Astrocyte (in vitro differentiated cells and primary cell): Measurements from ENCODE around the gene DCC. TPM values are rescaled to one million over a fixed set of nuclear protein-coding genes. Genes with fewer than 3 reads are reported as not detected.

ENCODE experiments used
- DNase-seq: peaks from one replicate; pipeline ENCODE4 v3.0.0-alpha.2; 2010; ENCODE audit warnings: low read depth
- FAIRE-seq: peaks from 2 replicates; lab custom pipeline; 2011; peaks lifted over from hg19 to GRCh38; lab: Jason Lieb, UNC
- H2AFZ ChIP-seq: 2 replicates; pipeline ENCODE4 v1.6.0; 2012; ENCODE audit warnings: low read depth, low read length, inconsistent platforms
- H3K27ac ChIP-seq: 2 replicates; pipeline ENCODE4 v1.5.1; 2011; ENCODE audit warnings: low read depth, low read length, inconsistent platforms
- H3K27me3 ChIP-seq: 2 replicates; pipeline ENCODE4 v1.6.0; 2011; ENCODE audit warnings: low read length, inconsistent platforms; ENCODE audit not compliant: insufficient read depth
- H3K36me3 ChIP-seq: 2 replicates; pipeline ENCODE4 v1.5.1; 2011; ENCODE audit warnings: low read length, inconsistent platforms; ENCODE audit not compliant: insufficient read depth
- H3K4me1 ChIP-seq: 2 replicates; pipeline ENCODE4 v1.5.1; 2011; ENCODE audit warnings: low read length, inconsistent platforms; ENCODE audit not compliant: insufficient read depth
- H3K4me2 ChIP-seq: 2 replicates; pipeline ENCODE4 v1.6.0; 2012; ENCODE audit warnings: low read length, inconsistent platforms
- H3K4me3 ChIP-seq: 2 replicates; pipeline ENCODE4 v1.5.1; 2011; ENCODE audit warnings: low read depth, mild to moderate bottlenecking, low read length, inconsistent platforms; ENCODE audit not compliant: insufficient read depth
- H3K79me2 ChIP-seq: 2 replicates; pipeline ENCODE4 v1.6.0; 2012; ENCODE audit warnings: mild to moderate bottlenecking, low read length, inconsistent platforms; ENCODE audit not compliant: insufficient read depth
- H3K9ac ChIP-seq: 2 replicates; pipeline ENCODE4 v1.6.0; 2012; ENCODE audit warnings: mild to moderate bottlenecking, low read length, inconsistent platforms
- H3K9me3 ChIP-seq: 2 replicates; pipeline ENCODE4 v1.5.1; 2012; ENCODE audit warnings: low read depth, mild to moderate bottlenecking, low read length, inconsistent platforms; ENCODE audit not compliant: insufficient read depth
- H4K20me1 ChIP-seq: 2 replicates; pipeline ENCODE4 v1.6.0; 2012; ENCODE audit warnings: low read length, inconsistent platforms; ENCODE audit not compliant: insufficient read depth
- H3K27ac Mint-ChIP-seq: one replicate; pipeline ENCODE4 v1.8.0; 2021; ENCODE audit warnings: mild to moderate bottlenecking, mixed read lengths; ENCODE audit not compliant: unreplicated experiment
- H3K27me3 Mint-ChIP-seq: one replicate; pipeline ENCODE4 v1.8.0; 2021; ENCODE audit warnings: low read depth, mixed read lengths; ENCODE audit not compliant: unreplicated experiment
- H3K36me3 Mint-ChIP-seq: one replicate; pipeline ENCODE4 v1.8.0; 2021; ENCODE audit warnings: low read depth, mixed read lengths; ENCODE audit not compliant: unreplicated experiment
- H3K4me1 Mint-ChIP-seq: one replicate; pipeline ENCODE4 v1.8.0; 2021; ENCODE audit warnings: low read depth, mixed read lengths; ENCODE audit not compliant: unreplicated experiment
- H3K4me3 Mint-ChIP-seq: one replicate; pipeline ENCODE4 v1.8.0; 2021; ENCODE audit warnings: mild to moderate bottlenecking, moderate library complexity, mixed read lengths; ENCODE audit not compliant: unreplicated experiment
- H3K9me3 Mint-ChIP-seq: one replicate; pipeline ENCODE4 v1.8.0; 2021; ENCODE audit warnings: mild to moderate bottlenecking, mixed read lengths; ENCODE audit not compliant: unreplicated experiment
- EZH2 ChIP-seq: IDR thresholded peaks from 2 replicates; pipeline ENCODE4 v1.6.1; 2012; ENCODE audit warnings: mild to moderate bottlenecking, low read length, inconsistent platforms; ENCODE audit not compliant: insufficient read depth
- total RNA-seq: library from RNA; stranded (reverse); gene quantifications from 2 replicates; pipeline ENCODE4 v1.2.1, GENCODE V29; 2021
- TF ChIP-seq, protein P1 (sequence below): IDR thresholded peaks from 2 replicates; pipeline ENCODE4 v1.5.1; 2011; ENCODE audit warnings: low read depth, mild to moderate bottlenecking, inconsistent platforms, low read length, moderate library complexity; ENCODE audit not compliant: insufficient read depth

DCC gene
- total RNA-seq, 1 donor from 2014 or later, result 2.6 TPM

- Histone ChIP-seq H3K9me3 (no peaks in the 10 kb centered on the region), H3K27ac (no peak overlapping the region), H3K79me2 (no peaks in the 10 kb centered on the region), H3K4me2 (no peak overlapping the region), H3K9ac (no peak overlapping the region), H4K20me1 (no peaks in the 10 kb centered on the region), H2AFZ (no peak overlapping the region), H3K36me3 (no peaks in the 10 kb centered on the region), H3K4me1 (no peaks in the 10 kb centered on the region), H3K27me3 (no peaks in the 10 kb centered on the region), H3K4me3 (no peak overlapping the region)
- no peak overlapping the region for H3K4me3 Mint-ChIP-seq
- DNase-seq (no peak), FAIRE-seq (no peak)
- H3K4me1 Mint-ChIP-seq, result peaks cover 1% of the 10 kb centered on the region
- TF ChIP-seq, protein P1, sequence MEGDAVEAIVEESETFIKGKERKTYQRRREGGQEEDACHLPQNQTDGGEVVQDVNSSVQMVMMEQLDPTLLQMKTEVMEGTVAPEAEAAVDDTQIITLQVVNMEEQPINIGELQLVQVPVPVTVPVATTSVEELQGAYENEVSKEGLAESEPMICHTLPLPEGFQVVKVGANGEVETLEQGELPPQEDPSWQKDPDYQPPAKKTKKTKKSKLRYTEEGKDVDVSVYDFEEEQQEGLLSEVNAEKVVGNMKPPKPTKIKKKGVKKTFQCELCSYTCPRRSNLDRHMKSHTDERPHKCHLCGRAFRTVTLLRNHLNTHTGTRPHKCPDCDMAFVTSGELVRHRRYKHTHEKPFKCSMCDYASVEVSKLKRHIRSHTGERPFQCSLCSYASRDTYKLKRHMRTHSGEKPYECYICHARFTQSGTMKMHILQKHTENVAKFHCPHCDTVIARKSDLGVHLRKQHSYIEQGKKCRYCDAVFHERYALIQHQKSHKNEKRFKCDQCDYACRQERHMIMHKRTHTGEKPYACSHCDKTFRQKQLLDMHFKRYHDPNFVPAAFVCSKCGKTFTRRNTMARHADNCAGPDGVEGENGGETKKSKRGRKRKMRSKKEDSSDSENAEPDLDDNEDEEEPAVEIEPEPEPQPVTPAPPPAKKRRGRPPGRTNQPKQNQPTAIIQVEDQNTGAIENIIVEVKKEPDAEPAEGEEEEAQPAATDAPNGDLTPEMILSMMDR, result no peak
- TF ChIP-seq EZH2, result no peak
- no peaks in the 10 kb centered on the region for H3K27me3 Mint-ChIP-seq
- H3K36me3 Mint-ChIP-seq, result no peaks in the 10 kb centered on the region
- peaks cover 6% of the 10 kb centered on the region for H3K9me3 Mint-ChIP-seq
- no peak overlapping the region for H3K27ac Mint-ChIP-seq
Measured at GRCh38 chr18:52496426-52496825, 156.4 kb downstream of the DCC start.

GRCh38 chr18:52499016-52499415 lies 159.0 kb downstream of the DCC start:
- FAIRE-seq, result no peak
- H3K27me3 ChIP-seq, result no peaks in the 10 kb centered on the region
- H3K36me3 Mint-ChIP-seq, result no peaks in the 10 kb centered on the region

GRCh38 chr18:52499644-52500043 lies 159.6 kb downstream of the DCC start:
- H3K27ac ChIP-seq, result no peak overlapping the region

More at GRCh38 chr18:52499016-52499415, 159.0 kb downstream of the DCC start:
- Mint-ChIP-seq H3K9me3 (peaks cover 2% of the 10 kb centered on the region), H3K27me3 (no peaks in the 10 kb centered on the region), H3K4me3 (no peak overlapping the region), H3K27ac (no peak overlapping the region), H3K4me1 (peaks cover 1% of the 10 kb centered on the region)
- H3K27ac ChIP-seq, result no peak overlapping the region
- no peak overlapping the region for H3K4me2 ChIP-seq
- H3K4me1 ChIP-seq, result no peaks in the 10 kb centered on the region
- no peak overlapping the region for H3K9ac ChIP-seq
- H2AFZ ChIP-seq, result no peak overlapping the region
- no peaks in the 10 kb centered on the region for H4K20me1 ChIP-seq
- TF ChIP-seq EZH2, result no peak
- TF ChIP-seq, protein P1, result no peak
- no peak overlapping the region for H3K4me3 ChIP-seq
- H3K9me3 ChIP-seq, result no peaks in the 10 kb centered on the region
- DNase-seq, result no peak
- H3K79me2 ChIP-seq, result no peaks in the 10 kb centered on the region
- no peaks in the 10 kb centered on the region for H3K36me3 ChIP-seq

More at GRCh38 chr18:52499644-52500043, 159.6 kb downstream of the DCC start:
- DNase-seq (no peak), FAIRE-seq (no peak)
- no peak overlapping the region for H3K4me3 Mint-ChIP-seq
- no peaks in the 10 kb centered on the region for H3K27me3 ChIP-seq
- H3K79me2 ChIP-seq, result no peaks in the 10 kb centered on the region
- no peaks in the 10 kb centered on the region for H3K27me3 Mint-ChIP-seq
- no peaks in the 10 kb centered on the region for H3K36me3 ChIP-seq
- no peak overlapping the region for H3K9ac ChIP-seq
- no peak overlapping the region for H3K27ac Mint-ChIP-seq
- no peak for TF ChIP-seq EZH2
- TF ChIP-seq, protein P1, result no peak
- H3K4me2 ChIP-seq, result no peak overlapping the region
- H3K9me3 ChIP-seq, result no peaks in the 10 kb centered on the region
- no peak overlapping the region for H3K4me3 ChIP-seq
- H2AFZ ChIP-seq, result no peak overlapping the region
- no peaks in the 10 kb centered on the region for H4K20me1 ChIP-seq
- no peaks in the 10 kb centered on the region for H3K4me1 ChIP-seq
- peaks cover 1% of the 10 kb centered on the region for H3K4me1 Mint-ChIP-seq
- H3K9me3 Mint-ChIP-seq, result peaks cover 1% of the 10 kb centered on the region
- H3K36me3 Mint-ChIP-seq, result no peaks in the 10 kb centered on the region
